DOHH2 (cell line): ENCODE data around the gene IQSEC1.

Source experiments
- EZH2phosphoT487 ChIP-seq: fragments of 200-600 bp; sonication (generic); IDR thresholded peaks from 2 replicates; pipeline ENCODE4 v1.6.1; 2017; ENCODE audit warnings: borderline replicate concordance, mild to moderate bottlenecking, antibody characterized with exemption, low read length, moderate library complexity, mixed read lengths
- TF ChIP-seq, protein P1 (sequence below): fragments of 200-600 bp; sonication (generic); IDR thresholded peaks from one replicate; pipeline ENCODE4 v1.5.1; 2014; ENCODE audit warnings: antibody characterized with exemption, mild to moderate bottlenecking, low read depth, low read length; ENCODE audit not compliant: poor library complexity, severe bottlenecking

DNA sequence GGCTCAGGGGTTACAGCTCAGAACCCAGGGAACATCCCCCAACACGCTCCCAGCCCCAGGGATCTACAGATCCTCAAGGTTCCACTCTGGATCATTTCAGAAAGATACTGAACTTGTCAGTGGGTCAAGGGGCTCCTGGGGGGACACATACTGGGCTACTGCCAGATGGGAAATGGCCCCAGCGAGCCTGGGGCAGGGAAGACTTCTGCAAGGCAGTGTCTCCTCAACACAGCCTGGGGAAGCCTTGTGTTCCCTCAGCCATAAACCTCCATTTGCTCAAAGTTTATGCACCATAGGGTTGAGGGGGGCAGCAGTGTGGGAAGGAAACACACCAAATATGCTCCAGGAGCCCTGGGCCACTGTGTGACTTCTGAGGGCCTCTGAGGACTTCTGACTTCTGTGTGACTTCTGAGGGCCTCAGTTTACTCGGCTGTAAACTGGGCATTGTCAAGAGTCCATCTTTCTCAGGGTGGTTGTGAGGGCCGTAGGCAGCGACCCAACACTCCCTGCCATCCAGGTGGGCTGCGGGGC lies 58.4 kb downstream of the IQSEC1 start:
- TF ChIP-seq, protein P1, sequence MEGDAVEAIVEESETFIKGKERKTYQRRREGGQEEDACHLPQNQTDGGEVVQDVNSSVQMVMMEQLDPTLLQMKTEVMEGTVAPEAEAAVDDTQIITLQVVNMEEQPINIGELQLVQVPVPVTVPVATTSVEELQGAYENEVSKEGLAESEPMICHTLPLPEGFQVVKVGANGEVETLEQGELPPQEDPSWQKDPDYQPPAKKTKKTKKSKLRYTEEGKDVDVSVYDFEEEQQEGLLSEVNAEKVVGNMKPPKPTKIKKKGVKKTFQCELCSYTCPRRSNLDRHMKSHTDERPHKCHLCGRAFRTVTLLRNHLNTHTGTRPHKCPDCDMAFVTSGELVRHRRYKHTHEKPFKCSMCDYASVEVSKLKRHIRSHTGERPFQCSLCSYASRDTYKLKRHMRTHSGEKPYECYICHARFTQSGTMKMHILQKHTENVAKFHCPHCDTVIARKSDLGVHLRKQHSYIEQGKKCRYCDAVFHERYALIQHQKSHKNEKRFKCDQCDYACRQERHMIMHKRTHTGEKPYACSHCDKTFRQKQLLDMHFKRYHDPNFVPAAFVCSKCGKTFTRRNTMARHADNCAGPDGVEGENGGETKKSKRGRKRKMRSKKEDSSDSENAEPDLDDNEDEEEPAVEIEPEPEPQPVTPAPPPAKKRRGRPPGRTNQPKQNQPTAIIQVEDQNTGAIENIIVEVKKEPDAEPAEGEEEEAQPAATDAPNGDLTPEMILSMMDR, result no peak
- no peak for TF ChIP-seq EZH2phosphoT487
